Suprapubic skin (tissue), 4 donors: ENCODE data around the gene BTN3A1. TPM values are rescaled to one million over a fixed set of nuclear protein-coding genes. Genes with fewer than 3 reads are reported as not detected.

Experiments used
- DNase-seq, 2 donors: peaks; one replicate each; pipeline ENCODE4 v3.0.0-alpha.2; 2019; ENCODE audit warnings: low spot score in 2 of 2
- H3K27ac ChIP-seq: fragments of 200-600 bp; sonication (generic); one replicate; pipeline ENCODE4 v1.5.1; 2019
- H3K27me3 ChIP-seq: fragments of 200-600 bp; sonication (generic); one replicate; pipeline ENCODE4 v1.5.1; 2019
- H3K36me3 ChIP-seq: fragments of 200-600 bp; sonication (generic); one replicate; pipeline ENCODE4 v1.5.1; 2019
- H3K4me1 ChIP-seq: fragments of 200-600 bp; sonication (generic); one replicate; pipeline ENCODE4 v1.5.1; 2019
- H3K4me3 ChIP-seq: fragments of 200-600 bp; sonication (generic); one replicate; pipeline ENCODE4 v1.5.1; 2019; ENCODE audit warnings: mild to moderate bottlenecking
- H3K9me3 ChIP-seq: fragments of 200-600 bp; sonication (generic); one replicate; pipeline ENCODE4 v1.5.1; 2019
- EP300 ChIP-seq: sonication (generic); formaldehyde crosslinking; IDR thresholded peaks from one replicate; pipeline ENCODE4 v1.6.1; 2017; ENCODE audit warnings: antibody characterized with exemption
- POLR2A ChIP-seq, 2 donors: fragments of 450-650 bp; IDR thresholded peaks; one replicate each; pipeline ENCODE4 v1.6.1; 2017; ENCODE audit warnings: antibody characterized with exemption in 2 of 2, mild to moderate bottlenecking in 2 of 2, moderate library complexity in 2 of 2
- POLR2AphosphoS5 ChIP-seq, 3 donors: sonication (generic); formaldehyde crosslinking; IDR thresholded peaks; one replicate each; pipeline ENCODE4 v1.6.1; 2017; ENCODE audit warnings: antibody characterized with exemption in 3 of 3
- WGBS: methylation state at CpG from one replicate; pipeline ENCODE4 v1.1.5; 2018; 5-methylcytosine and 5-hydroxymethylcytosine counted together
- total RNA-seq, 4 donors: library from RNA; depleted of rRNA; stranded (reverse); fragments of >200 nt; gene quantifications; one replicate each; pipeline ENCODE4 v1.1.0, GENCODE V29; 2016
- TF ChIP-seq, protein P1 (sequence below), 2 donors: fragments of 200-600 bp in 1 of 2; fragments of 450-650 bp in 1 of 2; sonication (generic) in 1 of 2; IDR thresholded peaks; one replicate each; pipeline ENCODE4 v1.5.1; 2016 to 2019; ENCODE audit warnings: antibody characterized with exemption in 2 of 2, mild to moderate bottlenecking in 1 of 2, moderate library complexity in 1 of 2

The BTN3A1 gene
- total RNA-seq, 4 donors from 2014 or later = 11.4 to 28.1 (median 14.5) TPM

DNA sequence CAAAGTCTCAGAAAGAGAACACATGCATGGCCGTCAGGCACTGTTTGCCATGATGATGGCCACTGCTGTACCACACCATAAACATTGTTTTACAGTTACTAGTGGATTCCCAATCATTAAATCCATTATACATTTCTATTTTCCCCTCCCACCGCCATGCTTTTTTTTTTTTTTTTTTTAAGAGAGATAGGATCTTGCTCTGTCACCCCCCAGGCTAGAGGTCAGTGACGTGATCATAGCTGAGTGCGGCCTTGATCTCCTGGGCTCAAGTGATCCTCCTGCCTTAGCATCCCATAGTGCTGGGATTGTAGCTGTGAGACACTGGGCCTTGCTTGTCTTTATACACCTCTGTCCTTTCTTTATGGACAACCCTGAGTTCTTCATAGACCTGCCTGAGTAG is 33.9 kb downstream of the BTN3A1 start:
- H3K4me1 ChIP-seq = peaks cover 17% of the 10 kb centered on the region
- 97% methylated on average over 4 of the region's 4 CpGs for WGBS
- TF ChIP-seq, protein P1, sequence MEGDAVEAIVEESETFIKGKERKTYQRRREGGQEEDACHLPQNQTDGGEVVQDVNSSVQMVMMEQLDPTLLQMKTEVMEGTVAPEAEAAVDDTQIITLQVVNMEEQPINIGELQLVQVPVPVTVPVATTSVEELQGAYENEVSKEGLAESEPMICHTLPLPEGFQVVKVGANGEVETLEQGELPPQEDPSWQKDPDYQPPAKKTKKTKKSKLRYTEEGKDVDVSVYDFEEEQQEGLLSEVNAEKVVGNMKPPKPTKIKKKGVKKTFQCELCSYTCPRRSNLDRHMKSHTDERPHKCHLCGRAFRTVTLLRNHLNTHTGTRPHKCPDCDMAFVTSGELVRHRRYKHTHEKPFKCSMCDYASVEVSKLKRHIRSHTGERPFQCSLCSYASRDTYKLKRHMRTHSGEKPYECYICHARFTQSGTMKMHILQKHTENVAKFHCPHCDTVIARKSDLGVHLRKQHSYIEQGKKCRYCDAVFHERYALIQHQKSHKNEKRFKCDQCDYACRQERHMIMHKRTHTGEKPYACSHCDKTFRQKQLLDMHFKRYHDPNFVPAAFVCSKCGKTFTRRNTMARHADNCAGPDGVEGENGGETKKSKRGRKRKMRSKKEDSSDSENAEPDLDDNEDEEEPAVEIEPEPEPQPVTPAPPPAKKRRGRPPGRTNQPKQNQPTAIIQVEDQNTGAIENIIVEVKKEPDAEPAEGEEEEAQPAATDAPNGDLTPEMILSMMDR (IDR thresholded peaks at IDR 0.05) = no peak
- TF ChIP-seq EP300 (no peak), POLR2A (IDR thresholded peaks at IDR 0.05) (no peak), POLR2AphosphoS5 (IDR thresholded peaks at IDR 0.05) (no peak)

DNA sequence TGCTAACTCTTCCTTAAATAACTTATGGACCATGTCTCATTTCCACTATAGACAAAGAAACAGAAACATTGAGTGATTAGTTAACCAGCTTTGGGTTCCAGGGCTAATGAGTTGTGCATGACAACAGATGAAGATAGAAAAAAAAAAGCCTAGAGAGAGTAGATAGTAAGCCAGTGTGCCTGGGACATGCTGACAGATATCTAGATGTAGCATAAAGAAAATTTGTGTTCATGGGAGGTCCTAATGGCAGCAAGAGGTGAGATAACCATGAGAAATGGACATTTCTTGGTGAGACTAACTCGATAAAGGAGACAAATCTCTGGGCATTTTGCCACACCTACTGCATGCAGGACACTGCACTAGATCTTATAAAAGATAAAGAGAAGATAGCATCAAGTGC is 35.5 kb downstream of the BTN3A1 start:
- WGBS = 63% methylated on average over 1 of the region's 1 CpG
- no peak for DNase-seq
- H3K36me3 ChIP-seq = no peaks in the 10 kb centered on the region
- TF ChIP-seq POLR2A (IDR thresholded peaks at IDR 0.05) (no peak), EP300 (no peak), POLR2AphosphoS5 (IDR thresholded peaks at IDR 0.05) (no peak)
- TF ChIP-seq, protein P1 (IDR thresholded peaks at IDR 0.05) = no peak
- H3K27me3 ChIP-seq = no peaks in the 10 kb centered on the region
- no peak overlapping the region for H3K27ac ChIP-seq
- no peak overlapping the region for H3K4me3 ChIP-seq
- H3K9me3 ChIP-seq = no peaks in the 10 kb centered on the region
- H3K4me1 ChIP-seq = peaks cover 29% of the 10 kb centered on the region

More for the DNA sequence above, 33.9 kb downstream of the BTN3A1 start:
- no peaks in the 10 kb centered on the region for H3K27me3 ChIP-seq
- H3K4me3 ChIP-seq = no peak overlapping the region
- H3K9me3 ChIP-seq = no peaks in the 10 kb centered on the region
- no peaks in the 10 kb centered on the region for H3K36me3 ChIP-seq
- no peak overlapping the region for H3K27ac ChIP-seq
- no peak for DNase-seq

DNA sequence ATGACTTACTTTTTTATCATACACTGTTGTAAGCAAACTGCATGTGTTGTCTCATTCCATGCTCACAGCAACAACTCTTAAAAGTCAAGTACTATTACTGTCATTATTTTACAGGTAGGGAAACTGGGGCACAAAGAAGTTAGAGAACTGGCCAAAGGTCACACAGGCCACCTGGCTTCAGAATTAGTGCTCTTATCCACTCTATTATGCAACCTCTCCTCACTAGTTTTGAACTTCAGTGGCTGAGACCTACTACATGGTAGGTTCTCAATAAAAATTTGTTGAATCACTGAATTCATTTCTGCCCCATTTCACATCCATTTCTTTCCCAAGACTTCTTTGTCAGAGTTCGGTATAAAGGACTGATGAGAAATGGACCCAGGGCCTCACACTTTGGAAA is 35.9 kb downstream of the BTN3A1 start:
- WGBS = 73% methylated on average over 1 of the region's 1 CpG
- TF ChIP-seq POLR2AphosphoS5 (IDR thresholded peaks at IDR 0.05) (no peak), POLR2A (IDR thresholded peaks at IDR 0.05) (no peak), EP300 (no peak)
- TF ChIP-seq, protein P1 (IDR thresholded peaks at IDR 0.05) = no peak
- no peak for DNase-seq
- Histone ChIP-seq H3K9me3 (no peaks in the 10 kb centered on the region), H3K36me3 (no peaks in the 10 kb centered on the region), H3K4me1 (peaks cover 29% of the 10 kb centered on the region), H3K27me3 (no peaks in the 10 kb centered on the region), H3K27ac (no peak overlapping the region), H3K4me3 (no peak overlapping the region)

DNA sequence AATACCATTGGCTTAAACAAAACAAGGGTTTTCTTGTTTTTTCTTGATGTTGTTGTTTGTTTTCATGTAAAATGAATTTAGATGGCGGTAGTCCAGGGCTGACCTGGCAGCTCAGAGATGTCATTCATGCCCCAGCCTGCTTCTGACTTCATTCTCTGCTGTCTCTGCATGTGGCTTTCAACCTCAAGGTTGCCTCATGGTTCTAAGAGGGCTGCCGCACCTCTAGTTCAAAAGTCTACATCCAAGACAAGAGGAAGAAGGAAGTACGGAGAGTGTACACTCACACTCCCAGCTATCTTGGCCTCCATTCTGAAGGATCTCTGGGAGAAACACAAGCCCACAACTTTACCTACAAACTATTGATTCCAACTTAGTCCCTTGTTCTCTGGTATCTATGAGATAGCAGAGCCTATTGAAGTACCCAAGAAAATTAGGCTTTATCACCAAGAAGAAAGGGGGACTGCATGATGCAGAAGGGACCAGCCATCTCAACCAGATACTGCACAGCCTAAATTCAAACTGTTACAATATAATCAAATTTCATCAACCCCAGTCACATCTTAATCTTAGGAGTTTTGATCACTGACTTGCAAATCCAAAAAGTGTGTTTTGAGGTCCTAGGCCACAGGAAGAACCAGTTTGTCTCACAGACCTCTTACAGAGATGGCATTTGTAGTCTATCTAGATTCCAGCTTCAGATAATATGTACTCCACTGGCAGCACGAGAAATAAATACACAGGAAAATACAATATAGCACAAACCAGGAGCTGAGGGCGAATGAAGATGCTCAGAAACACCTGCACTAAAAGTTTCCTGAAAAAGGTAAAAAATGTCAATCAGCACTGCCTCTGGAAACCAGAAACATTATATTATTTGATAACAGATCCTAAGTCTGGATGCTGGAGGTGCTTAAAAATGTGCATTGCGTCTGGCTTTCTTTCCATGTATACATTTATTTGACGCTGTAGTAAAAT is 37.4 kb downstream of the BTN3A1 start:
- Histone ChIP-seq H3K27me3 (no peaks in the 10 kb centered on the region), H3K36me3 (no peaks in the 10 kb centered on the region), H3K27ac (peak overlapping the region; percentile 83), H3K4me1 (peaks cover 29% of the 10 kb centered on the region), H3K4me3 (peak overlapping the region; percentile 52), H3K9me3 (no peaks in the 10 kb centered on the region)
- no peak for DNase-seq
- 36% methylated on average over 7 of the region's 7 CpGs for whole genome bisulfite sequencing
- TF ChIP-seq EP300 = no peak
- no peak for TF ChIP-seq POLR2A (IDR thresholded peaks at IDR 0.05)
- no peak for TF ChIP-seq POLR2AphosphoS5 (IDR thresholded peaks at IDR 0.05)
- TF ChIP-seq, protein P1 (IDR thresholded peaks at IDR 0.05) = no peak

DNA sequence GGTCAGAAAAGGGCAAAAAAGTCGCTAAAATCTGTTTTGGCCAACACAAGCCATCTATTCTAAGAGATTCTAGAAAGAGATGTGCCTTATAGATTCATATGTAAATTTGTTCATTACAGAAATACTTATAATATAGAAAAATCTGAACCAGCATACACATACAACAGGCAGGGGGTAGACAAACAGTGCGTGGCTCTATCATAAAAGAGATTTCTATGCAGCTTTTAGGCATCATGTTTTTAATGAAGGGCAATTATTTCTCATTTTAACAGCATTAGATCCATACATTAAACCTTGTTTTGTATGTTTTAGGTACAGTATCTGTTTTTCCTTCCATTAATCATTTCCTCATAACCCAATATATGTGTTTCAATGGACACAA is 38.9 kb downstream of the BTN3A1 start:
- no peaks in the 10 kb centered on the region for H3K9me3 ChIP-seq
- no peak for DNase-seq
- H3K4me3 ChIP-seq = peak overlapping the region; percentile 52
- peak overlapping the region; percentile 83 for H3K27ac ChIP-seq
- WGBS = 20% methylated on average over 2 of the region's 2 CpGs
- H3K36me3 ChIP-seq = peaks cover 8% of the 10 kb centered on the region
- H3K4me1 ChIP-seq = peaks cover 29% of the 10 kb centered on the region
- H3K27me3 ChIP-seq = no peaks in the 10 kb centered on the region
- no peak for TF ChIP-seq POLR2AphosphoS5 (IDR thresholded peaks at IDR 0.05)
- TF ChIP-seq, protein P1 (IDR thresholded peaks at IDR 0.05) = no peak
- no peak for TF ChIP-seq EP300
- no peak for TF ChIP-seq POLR2A (IDR thresholded peaks at IDR 0.05)
